ENCODE measurements around the gene IL1RN.

The IL1RN gene

DNA sequence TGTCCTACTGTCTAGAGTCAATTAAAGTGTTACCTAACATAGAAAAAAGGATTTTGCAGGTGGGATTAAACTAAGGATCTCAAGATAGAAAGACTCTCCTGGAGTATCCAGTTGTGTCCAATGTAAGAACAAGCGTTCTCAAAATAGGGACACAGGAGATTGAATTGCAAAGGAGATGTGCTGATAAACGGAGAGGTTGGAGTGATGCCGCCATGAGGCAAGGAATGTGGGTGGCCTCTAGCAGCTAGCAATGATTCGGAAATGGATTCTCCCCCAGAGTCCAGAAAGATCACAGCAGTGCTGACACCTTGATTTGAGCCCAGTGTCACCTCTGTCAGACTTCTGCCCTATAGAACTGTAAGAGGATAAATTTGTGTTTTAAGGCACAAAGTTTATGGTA, 24.1 kb upstream of the IL1RN start:
- DNase-seq (ENCODE audit: low spot score): no peak

DNA sequence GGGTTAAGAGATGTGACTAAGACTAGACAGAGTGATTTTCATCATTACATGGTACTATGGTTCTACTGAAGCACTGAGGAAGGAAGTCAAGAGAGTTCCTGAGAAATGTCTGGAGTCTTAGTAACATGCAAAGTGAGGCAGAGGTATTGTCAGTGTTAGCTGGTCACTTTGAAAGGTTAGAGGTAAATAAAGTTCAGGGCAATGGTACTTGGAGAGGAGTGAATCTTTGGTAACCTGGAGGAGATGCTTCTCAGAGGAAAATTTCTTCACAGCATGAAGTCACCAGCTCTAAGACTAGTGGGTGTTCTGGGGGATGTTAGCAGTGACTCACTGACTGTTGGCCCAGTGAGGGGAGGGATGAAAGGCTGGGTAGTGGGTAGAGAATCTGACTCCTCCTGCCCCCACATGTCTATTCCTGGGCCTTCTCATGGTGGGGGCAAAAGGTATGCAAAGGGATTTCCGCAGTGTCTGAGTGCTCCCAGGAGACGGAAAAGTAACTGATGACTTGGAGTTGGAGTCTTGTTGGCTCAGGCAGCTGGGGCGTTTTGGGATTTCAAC, 23.3 kb upstream of the IL1RN start:
- DNase-seq (ENCODE audit: low spot score): no peak

DNA sequence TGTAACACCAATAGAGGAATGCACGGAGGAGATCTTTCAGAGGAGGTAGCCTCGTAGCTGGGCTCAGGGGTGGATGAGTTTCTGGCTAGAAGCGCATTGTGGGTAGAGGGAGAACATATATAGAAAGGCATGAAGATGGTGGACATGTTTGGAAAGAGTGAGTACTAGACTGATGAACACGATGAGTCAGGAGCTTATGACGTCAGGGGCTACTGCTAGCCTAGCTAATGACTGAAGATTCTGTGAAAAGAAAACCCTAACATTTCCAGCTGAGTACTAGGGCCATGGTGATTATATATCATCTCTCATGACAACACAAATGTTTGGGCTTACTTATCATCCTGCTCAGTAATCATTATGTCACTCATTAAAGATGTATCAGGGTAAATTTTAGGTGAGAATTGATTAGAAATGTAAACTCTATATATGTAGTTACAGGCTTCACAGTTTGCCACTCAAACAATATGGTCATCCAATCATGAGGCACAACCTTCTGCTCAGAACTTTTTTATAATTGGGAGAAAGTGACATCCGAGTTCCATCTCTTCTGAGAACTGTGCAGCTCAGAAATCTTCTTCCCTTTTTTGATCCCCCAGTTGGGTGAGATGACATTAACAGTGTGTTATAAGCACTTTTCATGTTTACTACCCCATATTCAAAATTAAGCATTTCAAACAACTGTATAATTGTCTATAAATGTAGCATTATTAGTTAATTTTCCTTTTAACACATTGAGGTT, 22.2 kb upstream of the IL1RN start:
- DNase-seq (ENCODE audit: low spot score): peak; percentile 15

DNA sequence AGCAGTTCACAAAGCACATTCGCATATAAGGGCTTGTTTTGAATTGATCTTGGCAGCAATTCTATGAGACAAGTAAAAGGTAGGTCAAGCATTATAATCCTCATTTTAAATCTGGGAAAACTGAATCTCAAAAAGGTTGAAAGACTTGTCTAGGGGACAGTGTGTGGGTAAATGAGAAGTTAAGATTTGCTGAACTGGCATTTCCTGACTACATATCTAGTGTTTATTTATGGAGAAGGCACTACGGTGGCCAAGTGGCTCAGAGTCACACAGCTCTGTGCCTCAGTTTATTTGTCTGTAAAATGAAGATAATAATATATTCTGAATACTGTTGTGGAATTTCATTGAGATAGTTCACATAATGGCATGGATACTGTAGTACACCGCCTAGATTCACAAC, 16.3 kb upstream of the IL1RN start:
- no peak for DNase-seq (ENCODE audit: low spot score)

DNA sequence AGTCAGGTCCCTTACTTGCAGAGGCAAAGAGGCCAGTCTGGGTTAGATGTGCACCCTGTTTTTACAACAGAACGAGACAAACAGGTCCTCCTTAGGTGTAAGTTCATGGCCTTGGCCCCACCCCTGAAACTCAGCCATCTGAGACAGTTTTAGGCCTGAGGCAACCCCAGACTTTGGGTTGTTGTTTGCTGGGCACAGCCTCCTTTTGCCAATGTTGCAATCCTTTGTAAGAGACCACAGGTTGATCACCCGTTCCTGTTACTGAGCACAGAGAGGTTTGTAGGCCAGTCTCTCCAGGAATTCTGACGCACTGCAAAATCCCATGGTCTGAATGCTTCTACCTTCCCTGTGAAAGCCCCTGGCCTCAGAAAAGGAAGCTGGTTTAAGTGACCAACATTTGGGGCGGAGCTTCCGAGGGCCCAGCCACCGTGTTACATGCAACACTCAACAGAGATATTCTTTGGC, 15.5 kb upstream of the IL1RN start:
- no peak for DNase-seq (ENCODE audit: low spot score)

DNA sequence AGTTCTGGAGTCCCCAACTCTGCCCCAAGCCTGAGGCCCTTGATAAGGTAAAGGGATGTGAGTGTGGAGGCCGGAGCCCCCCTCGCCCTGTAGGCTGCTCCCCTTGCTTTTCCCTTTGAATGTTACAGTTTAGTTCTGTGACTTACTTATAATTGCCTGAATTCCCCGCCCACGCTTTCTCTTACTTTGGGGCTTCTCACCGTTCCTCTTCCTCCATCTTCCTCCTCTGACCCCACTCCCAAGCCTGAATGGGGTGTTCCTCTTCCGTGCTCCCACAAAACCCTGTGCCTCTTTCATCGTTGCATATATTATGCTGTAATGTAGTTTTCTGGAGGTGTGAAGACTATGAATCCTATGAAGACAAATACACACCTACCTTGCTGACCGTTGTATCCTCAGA, 15.0 kb upstream of the IL1RN start:
- DNase-seq (ENCODE audit: low spot score): no peak

DNA sequence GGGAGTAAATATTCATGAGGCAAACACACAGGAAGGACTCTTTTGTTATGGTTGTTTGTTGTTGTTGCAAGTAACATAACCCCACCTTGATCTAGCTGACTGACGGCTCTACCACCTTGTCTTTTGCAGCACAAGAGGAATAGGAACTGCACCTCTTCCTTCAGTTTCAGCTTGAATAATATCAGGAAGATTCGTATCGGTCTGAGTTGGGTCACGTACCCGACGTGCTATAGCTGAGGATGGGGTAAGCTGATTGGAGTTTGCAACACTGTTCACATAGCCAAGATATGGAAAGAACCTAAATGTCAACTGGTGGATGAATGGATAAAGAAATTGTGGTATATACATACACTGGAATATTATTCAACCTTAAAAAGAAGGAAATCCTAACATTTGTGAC, 14.5 kb upstream of the IL1RN start:
- no peak for DNase-seq (ENCODE audit: low spot score)

DNA sequence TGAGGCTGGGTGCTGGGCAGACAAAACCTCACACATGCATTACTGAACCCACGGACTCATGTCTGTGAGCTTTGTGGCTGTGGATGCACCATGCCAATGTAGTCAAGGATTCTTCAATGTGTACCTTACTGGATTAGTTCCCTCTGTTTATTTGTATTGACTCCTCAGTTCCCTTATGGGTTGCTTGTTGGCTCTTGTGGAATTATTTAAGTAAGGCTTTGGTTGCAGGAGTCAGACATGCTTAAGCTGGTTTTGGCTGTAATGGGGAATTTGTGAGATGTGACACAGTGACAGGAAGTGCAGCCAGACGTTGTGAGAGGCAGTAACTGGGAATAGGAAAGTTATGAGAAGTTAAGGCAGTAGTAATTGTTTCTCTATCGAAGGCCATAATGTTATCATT, 13.6 kb upstream of the IL1RN start:
- DNase-seq (ENCODE audit: low spot score): no peak

DNA sequence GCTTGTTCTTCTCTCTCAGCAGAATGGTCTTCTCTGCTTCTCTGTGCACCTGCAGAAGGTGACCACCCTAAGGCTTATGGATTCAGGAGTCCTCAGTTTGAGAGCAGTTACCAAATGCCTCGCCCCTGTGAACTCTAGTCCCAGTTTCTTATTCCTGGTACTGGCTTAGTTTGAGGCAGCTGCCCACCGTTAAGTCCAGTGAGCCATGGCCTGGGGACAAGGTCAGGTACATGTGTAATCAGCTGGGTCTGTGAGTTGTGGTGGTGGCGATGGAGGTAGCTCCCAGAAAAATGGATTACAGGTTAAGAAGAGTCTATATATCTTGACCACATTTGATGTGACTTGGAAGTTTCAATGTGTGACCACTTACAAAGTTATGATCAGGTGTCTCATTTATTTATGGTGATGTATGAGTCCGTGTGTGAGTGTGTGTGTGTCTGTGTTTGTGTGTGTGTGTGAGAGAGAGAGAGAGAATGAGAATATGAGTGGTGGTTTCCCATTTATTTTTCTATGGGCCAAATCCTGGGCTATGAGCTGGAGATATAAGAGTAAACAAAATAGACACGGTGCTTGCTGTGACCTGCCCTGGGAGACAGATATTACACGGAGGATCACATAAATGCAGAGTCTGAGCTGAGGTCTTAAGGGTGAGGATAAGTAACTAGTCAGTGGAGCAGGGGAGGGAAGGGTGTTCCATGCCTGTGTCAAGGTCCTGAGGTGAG, 13.0 kb upstream of the IL1RN start:
- DNase-seq (ENCODE audit: low spot score): no peak

DNA sequence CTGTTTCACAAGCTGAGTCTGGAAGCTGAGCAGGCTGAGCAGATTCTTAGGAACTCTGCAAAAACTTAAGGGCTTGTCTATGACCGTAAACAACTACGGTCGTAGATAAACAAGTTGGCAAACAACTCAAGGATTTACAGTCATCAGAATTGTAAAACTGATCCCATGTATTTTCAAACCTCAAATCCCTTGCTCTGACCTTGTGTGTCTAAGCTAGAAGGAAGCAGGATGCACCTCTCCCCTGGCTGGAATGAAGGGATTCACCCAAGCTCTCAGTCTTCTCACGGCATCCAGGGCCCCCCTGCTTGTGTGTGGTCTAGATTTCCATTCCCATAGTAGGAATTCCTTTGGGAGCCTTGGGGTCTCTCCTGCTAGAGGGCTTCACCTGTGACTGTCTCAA, 12.4 kb upstream of the IL1RN start:
- DNase-seq (ENCODE audit: low spot score): no peak

DNA sequence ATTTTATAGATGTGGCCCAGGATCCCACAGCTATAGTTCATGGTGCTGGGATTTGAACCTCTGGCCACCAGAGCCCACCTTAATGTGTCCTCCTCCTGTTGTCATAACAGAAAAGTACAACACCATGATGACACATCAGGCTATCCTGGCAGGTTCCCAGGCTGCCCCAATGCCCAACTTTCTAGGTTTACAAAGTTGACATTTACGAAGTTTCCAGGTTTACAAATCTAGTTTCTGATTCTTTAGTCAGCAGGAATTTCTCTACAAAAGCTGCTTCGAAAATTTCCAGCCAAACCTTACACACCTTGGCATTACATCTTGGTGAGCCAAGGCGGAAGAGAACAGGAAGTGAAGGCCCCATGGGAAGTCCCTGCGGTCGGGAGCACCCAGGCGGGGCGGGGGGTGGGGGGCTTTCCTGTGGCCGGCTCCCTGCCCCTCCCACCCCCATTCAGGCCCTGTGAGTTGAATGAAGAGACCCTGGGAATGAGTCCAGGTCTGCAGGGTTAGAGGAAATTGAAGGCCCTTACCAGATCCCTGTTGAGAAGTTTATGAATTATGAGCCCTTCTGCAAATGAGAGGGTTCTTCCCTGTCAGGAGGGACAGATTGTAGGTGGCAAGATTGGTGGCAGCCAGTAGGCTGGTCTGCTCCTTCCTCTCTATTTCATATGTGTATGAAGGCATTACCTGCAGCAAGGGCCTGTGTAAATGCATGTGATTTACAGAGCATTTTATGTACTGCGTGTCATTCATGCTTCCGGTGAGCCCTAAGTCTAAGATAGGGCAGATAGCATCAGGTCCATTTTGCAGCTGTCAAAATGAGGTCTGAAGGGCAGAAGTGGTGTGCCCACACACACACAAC, 11.1 kb upstream of the IL1RN start:
- no peak for DNase-seq (ENCODE audit: low spot score)

DNA sequence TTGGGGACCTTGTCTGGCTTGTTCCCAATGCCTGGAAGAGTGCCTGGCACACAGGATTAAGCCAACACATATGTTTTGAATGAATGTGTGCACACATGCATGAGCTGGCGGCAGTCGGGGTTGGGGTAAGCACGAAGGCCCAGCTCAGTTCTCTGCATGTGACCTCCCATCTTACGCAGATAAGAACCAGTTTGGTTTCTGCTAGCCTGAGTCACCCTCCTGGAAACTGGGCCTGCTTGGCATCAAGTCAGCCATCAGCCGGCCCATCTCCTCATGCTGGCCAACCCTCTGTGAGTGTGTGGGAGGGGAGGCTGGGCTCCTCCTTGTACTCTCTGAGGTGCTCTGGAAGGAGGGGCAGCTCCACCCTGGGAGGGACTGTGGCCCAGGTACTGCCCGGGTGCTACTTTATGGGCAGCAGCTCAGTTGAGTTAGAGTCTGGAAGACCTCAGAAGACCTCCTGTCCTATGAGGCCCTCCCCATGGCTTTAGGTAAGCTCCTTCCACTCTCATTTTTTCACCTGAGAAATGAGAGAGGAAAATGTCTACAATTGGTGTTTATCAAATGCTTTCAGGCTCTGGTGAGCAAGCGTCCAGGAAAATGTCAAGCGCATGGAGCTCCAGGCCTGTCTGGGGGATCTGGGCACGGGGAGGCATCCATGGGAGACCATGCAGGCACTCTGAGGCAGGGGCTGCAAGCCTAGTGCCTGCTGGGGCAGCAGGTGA, 9.7 kb upstream of the IL1RN start:
- DNase-seq (ENCODE audit: low spot score): no peak

DNA sequence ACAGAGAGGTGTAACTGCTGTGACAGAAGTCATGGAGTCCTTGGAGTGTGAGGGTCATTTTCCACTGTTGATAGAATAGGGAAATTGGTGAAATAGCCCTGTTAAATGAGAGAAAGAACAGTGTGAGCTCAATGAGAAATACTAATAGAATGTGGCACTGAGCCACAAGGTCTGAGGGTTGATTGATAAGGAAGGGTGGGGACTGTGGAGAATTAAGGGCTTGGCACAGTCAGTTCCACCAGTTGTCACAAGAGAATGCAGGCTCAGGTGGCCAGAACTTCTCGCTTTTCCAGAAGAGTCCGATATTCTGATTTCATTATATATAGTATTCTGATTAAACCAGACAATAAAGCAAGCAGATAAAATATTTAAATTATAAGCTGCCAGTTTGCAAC, 9.1 kb upstream of the IL1RN start:
- DNase-seq (ENCODE audit: low spot score): no peak

DNA sequence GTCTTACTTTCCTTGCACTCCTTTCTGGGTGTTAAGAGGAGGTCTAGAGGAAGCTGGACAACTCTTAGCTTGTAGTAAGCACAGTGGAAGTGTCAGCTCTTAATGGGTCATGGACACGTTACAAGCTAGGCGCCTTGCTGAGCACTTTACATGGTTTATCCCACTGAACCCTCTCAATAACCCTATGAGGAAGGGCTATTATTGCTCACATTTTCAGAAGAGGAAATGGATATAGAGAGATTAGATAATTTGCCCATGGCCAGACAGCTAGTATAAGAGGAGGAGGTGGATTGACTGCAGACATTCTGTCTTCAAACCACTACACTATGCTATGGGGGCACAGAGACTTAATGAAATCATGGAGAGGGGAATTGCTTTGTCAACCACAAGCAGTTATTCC, 8.3 kb upstream of the IL1RN start:
- no peak for DNase-seq (ENCODE audit: low spot score)

DNA sequence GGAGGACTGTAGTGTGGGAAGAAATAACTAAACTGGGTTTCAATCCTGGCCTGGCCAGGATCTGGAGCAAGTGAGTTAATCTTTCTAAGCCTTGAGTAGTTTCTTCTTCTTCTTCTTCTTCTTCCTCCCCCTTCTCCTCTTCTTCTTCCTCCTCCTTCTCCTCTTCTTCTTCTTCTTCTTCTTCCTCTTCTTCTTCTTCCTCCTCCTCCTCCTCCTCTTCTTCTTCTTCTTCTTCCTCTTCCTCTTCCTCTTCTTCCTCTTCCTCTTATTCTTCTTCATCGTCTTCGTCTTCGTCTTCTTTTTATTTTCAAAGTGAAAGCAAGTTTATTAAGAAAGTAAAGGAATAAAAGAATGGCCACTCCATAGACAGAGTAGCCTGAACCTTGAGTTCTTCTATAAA, 6.5 kb upstream of the IL1RN start:
- no peak for DNase-seq (ENCODE audit: low spot score)

DNA sequence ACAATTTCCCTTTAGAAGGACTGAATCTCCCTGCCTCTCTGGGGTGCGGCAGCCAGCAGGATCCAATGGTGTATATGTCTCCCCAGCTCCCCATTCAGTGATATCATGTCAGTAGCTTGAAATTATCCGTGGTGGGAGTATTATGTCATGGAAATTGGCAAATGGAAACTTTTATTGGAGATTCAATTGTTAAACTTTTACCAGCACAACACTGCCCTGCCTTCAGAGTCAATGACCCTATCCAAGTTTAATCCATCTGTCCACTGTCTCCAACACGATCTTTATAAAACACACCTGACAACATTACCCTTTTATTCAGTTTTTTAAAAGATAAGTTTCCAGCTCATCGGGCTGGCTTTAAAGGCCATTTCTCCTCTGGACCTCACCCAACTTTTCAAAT, 5.0 kb upstream of the IL1RN start:
- no peak for DNase-seq (ENCODE audit: low spot score)

DNA sequence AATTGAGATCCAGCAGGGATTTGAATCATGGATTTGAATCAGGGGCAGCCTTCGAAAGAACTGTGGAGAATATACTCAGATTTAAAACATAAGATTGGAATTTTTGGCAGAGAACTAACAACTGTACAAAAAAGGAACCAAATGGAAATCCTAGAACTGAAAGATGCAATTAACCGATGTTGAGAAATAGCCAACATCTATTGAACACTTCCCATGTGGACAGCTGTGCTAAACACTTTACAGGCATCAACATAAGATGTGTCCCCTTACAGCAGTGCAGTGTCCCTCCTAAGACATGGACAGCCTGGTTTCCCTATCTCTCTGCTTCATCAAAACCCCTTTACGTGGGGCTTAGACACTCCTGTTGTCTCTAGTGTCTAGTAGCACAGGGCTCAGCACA, 3.7 kb upstream of the IL1RN start:
- DNase-seq (ENCODE audit: low spot score): no peak

DNA sequence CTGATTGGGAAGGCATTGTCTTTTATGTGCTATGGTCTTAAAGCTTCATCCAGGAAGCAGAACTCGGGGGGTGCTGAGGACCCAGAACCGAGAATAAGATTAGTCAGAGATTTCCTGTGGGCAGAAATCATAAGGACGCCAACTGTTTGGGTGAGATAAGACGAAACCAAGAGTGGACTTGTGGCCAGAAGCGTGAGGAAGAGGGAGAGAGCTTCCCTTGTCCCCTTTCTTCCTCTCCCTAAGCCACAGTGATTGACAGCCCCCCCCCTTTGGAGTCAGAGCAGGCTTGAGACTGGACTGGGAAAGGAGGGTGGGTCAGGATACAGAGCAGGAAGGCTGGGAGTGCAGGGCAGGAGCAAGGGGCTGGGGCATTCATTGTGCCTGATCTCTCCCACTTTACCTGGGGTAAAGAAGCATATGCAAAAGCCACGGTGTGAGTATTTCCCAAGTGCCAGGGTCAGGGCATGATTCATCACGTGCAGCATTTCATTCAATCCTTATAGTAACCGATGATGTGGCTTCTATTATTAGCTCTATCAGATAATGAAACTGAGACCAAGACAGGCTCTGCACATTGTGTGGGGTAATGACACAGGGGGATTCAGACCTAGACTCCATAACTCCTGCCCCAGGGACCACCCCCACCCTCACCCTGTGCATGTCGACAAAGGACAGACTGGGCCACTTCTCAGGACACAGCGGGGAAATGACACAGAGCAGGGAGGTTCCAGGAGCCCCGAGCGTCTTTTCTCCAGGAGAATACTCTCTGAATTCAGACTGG, 3.0 kb upstream of the IL1RN start:
- DNase-seq (ENCODE audit: low spot score): no peak

DNA sequence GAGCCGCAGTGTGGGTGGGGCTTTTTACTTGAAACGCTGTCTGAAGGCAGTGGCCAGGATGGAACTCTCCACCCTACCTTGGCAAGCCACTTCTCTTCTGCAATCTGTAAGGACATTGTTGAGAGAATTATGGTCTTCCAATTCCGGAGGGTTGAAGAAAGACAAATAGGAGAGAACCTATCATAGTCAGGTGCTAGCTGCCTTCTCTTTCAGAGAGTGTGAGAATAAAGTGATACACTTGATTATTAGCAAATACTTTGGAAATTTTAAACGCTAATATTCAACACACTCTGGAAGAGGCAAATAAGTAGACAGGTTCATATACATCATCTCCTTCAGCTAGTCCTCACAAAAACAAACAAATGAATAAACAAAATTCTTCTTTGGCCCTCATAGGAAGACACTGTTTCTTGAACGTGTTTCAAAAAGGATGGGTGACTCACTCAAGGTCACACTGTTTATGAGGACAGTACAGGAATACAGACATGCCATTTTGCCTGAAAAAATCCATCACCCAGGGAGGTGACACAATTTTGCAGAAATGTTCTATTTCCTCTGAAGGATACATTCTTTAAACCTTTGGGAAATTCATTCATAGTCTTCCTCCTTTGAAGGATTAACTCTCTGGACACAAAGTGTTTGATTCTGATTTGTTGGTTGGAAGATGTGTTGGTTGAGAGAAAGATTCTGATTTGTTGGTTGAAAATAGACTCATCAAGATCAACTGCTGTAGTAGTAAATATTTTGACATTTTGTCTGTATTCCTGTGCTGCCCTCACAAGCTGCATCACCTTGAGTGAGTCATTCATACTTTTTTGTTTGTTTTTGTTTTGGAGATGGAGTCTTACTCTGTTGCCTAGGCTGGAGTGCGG, 2.2 kb upstream of the IL1RN start:
- DNase-seq (ENCODE audit: low spot score): no peak

Data from CD4-positive, alpha-beta T cell treated with Interleukin-15 for 4 hours (primary cell).